GM21528 (cell line): Measurements from ENCODE around the gene SETX.

Source experiments
- ATAC-seq: cut with Tn5 transposase; IDR thresholded peaks from one replicate; pipeline ENCODE4 v1.9.1; 2021; ENCODE audit warnings: mild to moderate bottlenecking, moderate library complexity; ENCODE audit not compliant: unreplicated experiment, low FRiP score

Gene SETX

GRCh38 chr9:132226571-132227430 lies 128.0 kb downstream of the SETX start:
- no peak for ATAC-seq

DNA sequence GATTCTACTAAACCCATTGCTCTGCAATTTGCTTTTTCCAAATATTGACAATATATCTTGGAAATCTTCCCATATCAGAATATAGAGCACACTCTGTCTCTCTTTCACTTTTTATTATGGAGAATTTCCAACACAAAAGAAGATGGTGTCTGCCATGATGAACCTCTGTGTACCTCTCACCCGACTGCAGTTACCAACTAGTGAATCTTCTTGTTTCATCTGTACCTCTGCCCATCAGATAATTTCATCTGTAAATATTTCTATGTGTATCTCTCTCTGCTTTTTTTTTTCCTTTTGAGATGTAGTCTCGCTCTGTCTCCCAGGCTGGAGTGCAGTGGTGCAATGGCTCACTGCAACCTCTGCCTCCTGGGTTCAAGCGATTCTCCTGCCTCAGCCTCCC lies 130.1 kb downstream of the SETX start:
- no peak for ATAC-seq

DNA sequence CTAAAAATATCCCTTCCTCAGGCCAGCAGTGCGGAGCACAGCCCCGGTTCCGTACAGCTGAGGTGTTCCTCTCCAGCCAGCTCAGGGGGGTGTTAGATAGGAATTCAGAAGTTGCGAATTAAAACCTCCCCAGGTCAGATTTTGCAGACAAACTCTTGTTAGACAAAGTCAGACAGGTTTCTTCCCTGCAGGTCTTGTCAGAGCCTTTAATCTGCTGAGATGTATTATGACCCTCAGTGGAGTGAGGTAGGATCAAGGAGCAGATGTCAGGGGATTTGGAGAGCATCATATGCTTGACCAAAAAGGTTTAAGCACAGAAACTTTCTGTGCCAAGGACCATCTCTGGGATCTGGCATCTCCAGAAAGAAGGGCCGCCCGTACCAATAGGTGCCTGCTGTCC lies 132.8 kb downstream of the SETX start:
- ATAC-seq, result no peak

DNA sequence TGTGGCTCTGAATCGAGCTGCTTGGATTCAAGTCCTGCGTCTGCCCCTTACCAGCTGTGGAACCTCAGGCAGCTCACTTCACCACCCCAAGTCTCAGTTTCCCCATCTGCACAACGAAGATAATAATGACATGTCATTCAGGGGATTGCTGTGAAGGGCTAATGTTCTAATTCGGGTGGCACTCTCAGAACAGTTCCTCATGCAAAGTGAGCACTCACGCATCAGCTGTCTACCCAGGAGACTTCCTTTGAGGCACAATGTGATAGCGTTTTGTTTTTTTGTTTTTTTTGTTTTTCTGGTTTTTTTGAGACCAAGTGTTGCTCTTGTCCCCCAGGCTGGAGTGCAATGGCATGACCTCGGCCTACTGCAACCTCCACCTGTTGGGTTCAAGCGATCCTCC lies 136.6 kb downstream of the SETX start:
- no peak for ATAC-seq

- no peak for ATAC-seq
These were observed 137.7 kb downstream of the SETX start for GRCh38 chr9:132216861-132217619.

DNA sequence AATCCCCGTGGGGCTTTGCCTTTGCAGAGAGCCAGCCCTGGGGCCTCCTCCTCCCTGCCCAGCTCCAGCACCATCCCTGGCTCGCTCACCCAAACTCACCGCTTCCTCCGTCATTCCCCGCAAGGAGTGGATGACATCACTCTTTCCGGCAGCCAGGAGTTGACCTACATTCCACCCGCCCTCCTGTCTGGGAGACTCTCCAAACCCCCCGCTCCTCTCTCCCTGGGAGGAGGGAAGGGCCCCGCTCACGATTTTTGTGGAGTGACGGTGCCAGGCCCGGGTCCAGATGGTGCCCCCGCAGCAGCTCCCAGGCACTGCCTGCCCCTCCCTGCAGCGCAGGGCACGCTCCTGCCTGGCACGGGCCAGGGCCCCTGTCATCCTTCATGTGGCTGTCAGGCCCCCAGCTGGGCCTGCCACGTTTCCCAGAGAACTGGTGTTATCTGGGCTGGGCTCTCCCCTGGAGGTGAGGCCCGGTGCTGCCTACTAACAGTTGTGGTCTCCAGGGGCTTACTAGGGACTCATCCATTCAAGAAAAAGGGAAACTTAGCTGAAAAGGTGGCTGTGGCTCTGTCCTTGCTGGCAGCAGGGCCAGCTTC lies 140.7 kb downstream of the SETX start:
- no peak for ATAC-seq

- no peak for ATAC-seq
These were observed 143.2 kb downstream of the SETX start for GRCh38 chr9:132211570-132211969.
